HCT116 (cell line): ENCODE results near the gene SRSF5. TPM values are rescaled to one million over a fixed set of nuclear protein-coding genes. Genes with fewer than 3 reads are reported as not detected.

Experiments used
- ATAC-seq: fragments of 200-7000 bp; cut with Tn5 transposase; 2 replicates; pipeline ENCODE4 v1.9.1; 2020; ENCODE audit warnings: mild to moderate bottlenecking, moderate library complexity
- BruUV-seq: library from RNA; stranded (reverse); fragments of 400-500 nt; replicated peaks from 2 replicates; lab custom pipeline; 2021; lab: Mats Ljungman, UMichigan
- CTCF ChIA-PET: fragments of 300-600 bp; sonication (Branson Sonifier 250); formaldehyde crosslinking; loops from one replicate; lab custom pipeline; 2021; ENCODE audit warnings: antibody characterized with exemption; lab: Charles Lee
- POLR2A ChIA-PET: fragments of 300-600, 350-600 bp; sonication (Branson Sonifier 250); formaldehyde crosslinking; loops from one replicate; lab custom pipeline; 2021; ENCODE audit warnings: antibody characterized with exemption; lab: Charles Lee
- RAD21 ChIA-PET, 2 experiments: fragments of 300-600 bp; sonication (Branson Sonifier 250); formaldehyde crosslinking; loops; one replicate each; lab custom pipeline; 2023; ENCODE audit warnings: low total read pairs in 2 of 2; ENCODE audit not compliant: uncharacterized antibody in 2 of 2, unreplicated experiment in 2 of 2, low non-redundant PET in 1 of 2; lab: Charles Lee
- DNase-seq: peaks from one replicate; pipeline ENCODE4 v3.0.0-alpha.2; 2010; ENCODE audit warnings: low read depth, low spot score
- H2AFZ ChIP-seq: fragments of 200-600 bp; shearing (Covaris generic), sonication (generic); 2 replicates; pipeline ENCODE4 v1.6.1; 2017; ENCODE audit warnings: low read depth, mixed run types, mixed read lengths, antibody characterized with exemption, low read length; ENCODE audit not compliant: poor library complexity, severe bottlenecking
- H3K27ac ChIP-seq: 2 replicates; pipeline ENCODE4 v1.5.1; 2012; ENCODE audit warnings: low read depth, low read length
- H3K27me3 ChIP-seq: fragments of 200-600 bp; sonication (generic); 2 replicates; pipeline ENCODE4 v1.6.1; 2016; ENCODE audit warnings: mixed run types, low read length, mixed read lengths; ENCODE audit not compliant: insufficient read depth
- H3K36me3 ChIP-seq, 2 experiments: fragments of 200-500 bp in 1 of 2; fragments of 200-600 bp in 1 of 2; sonication (Bioruptor generic) in 1 of 2; sonication (generic) in 1 of 2; 2 replicates each; pipeline versions ENCODE4 v1.5.1 to v1.6.1; 2014 to 2016; ENCODE audit warnings: low read length in 2 of 2, inconsistent platforms in 1 of 2, mixed read lengths in 1 of 2, mixed run types in 1 of 2; ENCODE audit not compliant: insufficient read depth in 2 of 2, control insufficient read depth in 1 of 2
- H3K4me1 ChIP-seq, 2 experiments: fragments of 200-600 bp in 1 of 2; sonication (generic) in 1 of 2; 2 replicates each; pipeline versions ENCODE4 v1.5.1 to v1.6.1; 2012 to 2017; ENCODE audit warnings: low read length in 2 of 2, inconsistent platforms in 1 of 2, mild to moderate bottlenecking in 1 of 2, mixed read lengths in 1 of 2, mixed run types in 1 of 2, moderate library complexity in 1 of 2; ENCODE audit not compliant: insufficient read depth in 2 of 2, control insufficient read depth in 1 of 2
- H3K4me2 ChIP-seq: fragments of 200-600 bp; sonication (generic); 2 replicates; pipeline ENCODE4 v1.6.1; 2017; ENCODE audit warnings: mixed run types, low read length, mixed read lengths
- H3K4me3 ChIP-seq, 2 experiments: fragments of 200-600 bp in 1 of 2; sonication (generic) in 1 of 2; replicated peaks in 1 of 2; 2 replicates each; pipeline ENCODE4 v1.5.1; 2011 to 2016; ENCODE audit warnings: low read length in 2 of 2, control low read depth in 1 of 2, low read depth in 1 of 2, mild to moderate bottlenecking in 1 of 2, mixed read lengths in 1 of 2, mixed run types in 1 of 2
- H3K79me2 ChIP-seq: fragments of 200-600 bp; sonication (generic); 2 replicates; pipeline ENCODE4 v1.6.1; 2017; ENCODE audit warnings: mild to moderate bottlenecking, mixed run types, low read length, moderate library complexity, mixed read lengths; ENCODE audit not compliant: insufficient read depth
- H3K9ac ChIP-seq: fragments of 200-600 bp; sonication (generic); 2 replicates; pipeline ENCODE4 v1.6.1; 2016; ENCODE audit warnings: low read length, mixed read lengths
- H3K9me2 ChIP-seq: fragments of 200-600 bp; sonication (generic), shearing (Covaris generic); 2 replicates; pipeline ENCODE4 v1.6.1; 2017; ENCODE audit warnings: mixed run types, mild to moderate bottlenecking, moderate library complexity; ENCODE audit not compliant: insufficient read depth
- H3K9me3 ChIP-seq, 2 experiments: fragments of 200-500 bp in 1 of 2; fragments of 200-600 bp in 1 of 2; sonication (Bioruptor generic) in 1 of 2; sonication (generic) in 1 of 2; 2 replicates each; pipeline ENCODE4 v1.6.1; 2014 to 2017; ENCODE audit warnings: low read length in 2 of 2, mixed read lengths in 2 of 2, inconsistent platforms in 1 of 2, low read depth in 1 of 2, mild to moderate bottlenecking in 1 of 2, mixed run types in 1 of 2, moderate library complexity in 1 of 2; ENCODE audit not compliant: control insufficient read depth in 1 of 2, insufficient read depth in 1 of 2
- H4K20me1 ChIP-seq: fragments of 200-600 bp; sonication (generic), shearing (Covaris generic); 2 replicates; pipeline ENCODE4 v1.6.1; 2017; ENCODE audit warnings: mixed run types, mild to moderate bottlenecking, moderate library complexity; ENCODE audit not compliant: insufficient read depth
- CTCF ChIP-seq, 3 experiments: fragments of 200-600 bp in 1 of 3; sonication (generic) in 1 of 3; IDR thresholded peaks in 2 of 3; conservative IDR thresholded peaks in 1 of 3; 2 replicates each; pipeline ENCODE4 v1.5.1; 2012 to 2017; ENCODE audit warnings: low read depth in 2 of 3, low read length in 2 of 3, antibody characterized with exemption in 1 of 3, borderline replicate concordance in 1 of 3, control low read depth in 1 of 3, mild to moderate bottlenecking in 1 of 3, mixed read lengths in 1 of 3, mixed run types in 1 of 3, moderate library complexity in 1 of 3; ENCODE audit not compliant: insufficient read depth in 1 of 3
- EZH2 ChIP-seq: fragments of 200-600 bp; sonication (generic); IDR thresholded peaks from 2 replicates; pipeline ENCODE4 v1.6.1; 2017; ENCODE audit warnings: antibody characterized with exemption, mixed run types
- EZH2phosphoT487 ChIP-seq: fragments of 200-600 bp; IDR thresholded peaks from 2 replicates; pipeline ENCODE4 v1.6.1; 2018; ENCODE audit warnings: antibody characterized with exemption, borderline replicate concordance
- MAX ChIP-seq: IDR thresholded peaks from 2 replicates; pipeline ENCODE4 v1.6.1; 2012
- POLR2A ChIP-seq: IDR thresholded peaks from 2 replicates; pipeline ENCODE4 v1.7.0; 2011; ENCODE audit warnings: borderline replicate concordance; ENCODE audit not compliant: insufficient read depth, insufficient read length; ENCODE audit errors: extremely low read depth
- RAD21 ChIP-seq: IDR thresholded peaks from 2 replicates; pipeline ENCODE4 v1.6.1; 2012; ENCODE audit warnings: low read depth, mild to moderate bottlenecking
- REST ChIP-seq: IDR thresholded peaks from 2 replicates; pipeline ENCODE4 v1.6.1; 2012; ENCODE audit warnings: low read depth
- SP1 ChIP-seq: IDR thresholded peaks from 2 replicates; pipeline ENCODE4 v1.6.1; 2012; ENCODE audit warnings: low read depth
- YY1 ChIP-seq: IDR thresholded peaks from 2 replicates; pipeline ENCODE4 v1.6.1; 2011; ENCODE audit warnings: low read length, low read depth, moderate library complexity, mild to moderate bottlenecking; ENCODE audit not compliant: insufficient replicate concordance; ENCODE audit errors: extremely low read depth
- ZFX ChIP-seq: fragments of 450-650 bp; IDR thresholded peaks from 2 replicates; pipeline ENCODE4 v1.6.1; 2017
- intact Hi-C: fragments of 100-400 bp; cut with micrococcal nuclease; formaldehyde crosslinking; loops from 2 replicates; pipeline ENCODE4 v1.10.0; 2022
- total RNA-seq: library from RNA; stranded (reverse); gene quantifications from one replicate; pipeline ENCODE4 v1.2.1, GENCODE V29; 2021; ENCODE audit not compliant: unreplicated experiment

Gene SRSF5
- total RNA-seq, 1 experiment from 2014 or later = 258 TPM

GRCh38 chr14:69804902-69805301, 38.0 kb downstream of the SRSF5 start (continued):
- no peak for TF ChIP-seq MAX
- no peak for TF ChIP-seq EZH2phosphoT487
- TF ChIP-seq, all 23 proteins: peak for 0

- H3K9me3 ChIP-seq = no peaks in the 10 kb centered on the region
- RAD21 ChIA-PET = no interaction called here
- intact Hi-C loops = no loop called here
- no peak overlapping the region for H3K4me2 ChIP-seq
- no peaks in the 10 kb centered on the region for H3K4me1 ChIP-seq
- POLR2A ChIA-PET = no interaction called here
- TF ChIP-seq YY1 (no peak), CTCF (IDR thresholded peaks at IDR 0.05 in 2 of 3, conservative IDR thresholded peaks at IDR 0.05 in 1 of 3; ENCODE audit: borderline replicate concordance in 1 of 3, insufficient read depth in 1 of 3, low read depth in 2 of 3, low read length in 2 of 3) (no peak), ZFX (no peak), POLR2A (no peak), SP1 (no peak), RAD21 (no peak), EZH2 (no peak), REST (no peak)
- BruUV-seq = no TSS peak
- H3K79me2 ChIP-seq = no peaks in the 10 kb centered on the region
- no peak overlapping the region for H3K4me3 ChIP-seq
- H3K9me2 ChIP-seq = no peaks in the 10 kb centered on the region
- CTCF ChIA-PET = no interaction called here
- no peak overlapping the region for H2AFZ ChIP-seq
- H4K20me1 ChIP-seq = no peaks in the 10 kb centered on the region
- H3K9ac ChIP-seq = no peak overlapping the region
- no peaks in the 10 kb centered on the region for H3K36me3 ChIP-seq
- H3K27me3 ChIP-seq = no peaks in the 10 kb centered on the region
- ATAC-seq (no peak), DNase-seq (no peak)
- H3K27ac ChIP-seq = no peak overlapping the region
Observed at GRCh38 chr14:69807192-69807591, 40.2 kb downstream of the SRSF5 start.
